ENCODE measurements around the gene ARFRP1.

- TF ChIP-seq POLR2A (IDR thresholded peaks at IDR 0.05): no peak
- no peak for TF ChIP-seq CTCF (IDR thresholded peaks at IDR 0.05)
Observed at GRCh38 chr20:63742381-63743024, 34.7 kb upstream of the ARFRP1 start.
